HG03064 (cell line): ENCODE measurements around the gene INO80D.
"Not testable (repeated sequence)": the region's sequence is repeated elsewhere in the genome, so short reads cannot be mapped to it uniquely, and the experiment has no call there.

Source experiments
- ATAC-seq: cut with Tn5 transposase; IDR thresholded peaks from one replicate; pipeline ENCODE4 v1.9.1; 2021; ENCODE audit warnings: low read depth; ENCODE audit not compliant: unreplicated experiment

The INO80D gene

GRCh38 chr2:206083602-206084438, 2.2 kb downstream of the INO80D start:
- no peak for ATAC-seq

- ATAC-seq: no peak
Observed at GRCh38 chr2:206082298-206082843, 3.6 kb downstream of the INO80D start.

- no peak for ATAC-seq
Observed at GRCh38 chr2:206080927-206081326, 5.0 kb downstream of the INO80D start.

GRCh38 chr2:206079699-206080465, 6.1 kb downstream of the INO80D start:
- no peak for ATAC-seq

- ATAC-seq: not testable (repeated sequence)
Observed at GRCh38 chr2:206077879-206078278, 8.1 kb downstream of the INO80D start.

- no peak for ATAC-seq
Observed at GRCh38 chr2:206075113-206075512, 10.9 kb downstream of the INO80D start.

GRCh38 chr2:206071807-206072206, 14.2 kb downstream of the INO80D start:
- no peak for ATAC-seq

GRCh38 chr2:206069417-206069816, 16.6 kb downstream of the INO80D start:
- no peak for ATAC-seq

GRCh38 chr2:206068207-206068606, 17.8 kb downstream of the INO80D start:
- ATAC-seq: no peak

GRCh38 chr2:206064077-206064476, 21.9 kb downstream of the INO80D start:
- no peak for ATAC-seq

GRCh38 chr2:206063635-206064034, 22.3 kb downstream of the INO80D start:
- ATAC-seq: no peak

- no peak for ATAC-seq
Observed at GRCh38 chr2:206062724-206063123, 23.2 kb downstream of the INO80D start.

- ATAC-seq: no peak
Observed at GRCh38 chr2:206056286-206056685, 29.7 kb downstream of the INO80D start.

- ATAC-seq: no peak
Observed at GRCh38 chr2:206054952-206055351, 31.0 kb downstream of the INO80D start.

- ATAC-seq: no peak
Observed at GRCh38 chr2:206051912-206052311, 34.1 kb downstream of the INO80D start.

GRCh38 chr2:206049392-206049791, 36.6 kb downstream of the INO80D start:
- ATAC-seq: no peak

- no peak for ATAC-seq
Observed at GRCh38 chr2:206045251-206045650, 40.7 kb downstream of the INO80D start.

GRCh38 chr2:206040525-206040924, 45.4 kb downstream of the INO80D start:
- no peak for ATAC-seq

- not testable (repeated sequence) for ATAC-seq
Observed at GRCh38 chr2:206035393-206035792, 50.6 kb downstream of the INO80D start.

- ATAC-seq: not testable (repeated sequence)
Observed at GRCh38 chr2:206033452-206033851, 52.5 kb downstream of the INO80D start.

- no peak for ATAC-seq
Observed at GRCh38 chr2:206031950-206032567, 53.9 kb downstream of the INO80D start.
